ENCODE results near the gene CNTNAP1.
"Not testable (repeated sequence)": the region's sequence is repeated elsewhere in the genome, so short reads cannot be mapped to it uniquely, and the experiment has no call there.

The CNTNAP1 gene

GRCh38 chr17:42681976-42682721 lies at the start of gene CNTNAP1:
TSS of gene CNTNAP1 (plus strand) at chr17:42682531. CDS start at chr17:42682830, 299 bp downstream.
- no peak for DNase-seq (ENCODE audit: low spot score)

- DNase-seq (ENCODE audit: low spot score): no peak
These were observed 49.3 kb upstream of the CNTNAP1 start for GRCh38 chr17:42632949-42633444.

GRCh38 chr17:42639525-42640113 lies 42.7 kb upstream of the CNTNAP1 start:
- DNase-seq (ENCODE audit: low spot score): no peak

GRCh38 chr17:42640121-42640520 lies 42.2 kb upstream of the CNTNAP1 start:
- no peak for DNase-seq (ENCODE audit: low spot score)

- no peak for DNase-seq (ENCODE audit: low spot score)
These were observed 40.0 kb upstream of the CNTNAP1 start for GRCh38 chr17:42642336-42642735.

DNA sequence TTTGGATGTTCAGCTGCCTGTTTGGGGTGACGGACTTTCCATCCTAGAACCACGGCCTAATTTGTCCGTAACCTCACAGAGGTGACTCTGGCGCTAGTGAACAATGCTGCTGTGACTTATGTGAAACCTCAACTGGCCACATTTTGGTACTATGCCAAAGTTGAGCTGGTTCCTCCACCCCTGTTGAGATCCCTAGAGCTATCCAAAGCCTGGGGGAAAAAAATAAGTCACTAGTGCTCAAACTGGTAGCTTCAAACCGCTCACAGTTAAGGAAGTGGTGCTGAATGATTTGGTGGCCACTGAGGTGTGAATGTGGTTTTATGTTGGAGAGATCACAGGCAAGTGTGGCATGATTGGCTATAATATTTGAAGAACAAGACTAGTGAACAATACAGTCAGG lies 34.6 kb upstream of the CNTNAP1 start:
- no peak for DNase-seq (ENCODE audit: low spot score)

DNA sequence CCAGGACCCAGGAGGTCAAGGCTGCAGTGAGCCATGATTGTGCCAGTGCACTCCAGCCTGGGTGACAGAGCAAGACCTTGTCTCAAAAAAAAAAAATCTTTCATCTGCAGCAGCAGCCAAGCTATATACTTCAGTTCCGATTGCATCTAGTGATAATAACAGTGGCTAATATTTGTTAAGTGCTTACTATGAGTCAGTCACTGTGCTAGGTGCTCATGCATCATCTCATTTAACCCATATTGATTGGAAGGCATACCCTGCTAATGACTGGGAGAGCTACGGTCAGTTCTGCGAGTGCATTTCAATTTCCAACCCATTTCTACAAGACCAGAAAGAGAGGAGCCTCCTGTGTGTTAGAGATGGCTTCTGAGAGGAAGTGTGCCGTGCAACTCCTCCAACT lies 30.9 kb upstream of the CNTNAP1 start:
- DNase-seq (ENCODE audit: low spot score): no peak

GRCh38 chr17:42653179-42654124 lies 28.9 kb upstream of the CNTNAP1 start:
- no peak for DNase-seq (ENCODE audit: low spot score)

DNA sequence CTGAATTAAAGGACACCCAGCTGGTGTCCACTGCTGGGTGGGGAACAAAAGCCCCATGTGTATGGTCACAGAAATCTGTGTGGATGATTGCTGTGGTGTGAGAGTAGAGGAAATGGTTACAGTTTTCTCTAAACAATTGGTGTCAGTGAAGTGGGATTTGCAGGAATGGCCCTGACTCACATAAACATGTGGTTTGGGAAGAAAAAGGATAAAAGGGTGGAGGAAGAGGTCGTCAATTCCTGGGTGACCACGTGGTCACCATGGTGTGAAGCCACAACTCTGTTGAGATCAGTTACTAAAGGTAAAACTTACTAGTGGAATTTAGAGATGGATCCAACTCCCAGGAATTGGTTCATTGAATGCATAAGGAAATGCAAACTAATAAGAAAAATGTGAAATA lies 26.8 kb upstream of the CNTNAP1 start:
- no peak for DNase-seq (ENCODE audit: low spot score)

- no peak for DNase-seq (ENCODE audit: low spot score)
These were observed 24.3 kb upstream of the CNTNAP1 start for GRCh38 chr17:42657824-42658588.

DNA sequence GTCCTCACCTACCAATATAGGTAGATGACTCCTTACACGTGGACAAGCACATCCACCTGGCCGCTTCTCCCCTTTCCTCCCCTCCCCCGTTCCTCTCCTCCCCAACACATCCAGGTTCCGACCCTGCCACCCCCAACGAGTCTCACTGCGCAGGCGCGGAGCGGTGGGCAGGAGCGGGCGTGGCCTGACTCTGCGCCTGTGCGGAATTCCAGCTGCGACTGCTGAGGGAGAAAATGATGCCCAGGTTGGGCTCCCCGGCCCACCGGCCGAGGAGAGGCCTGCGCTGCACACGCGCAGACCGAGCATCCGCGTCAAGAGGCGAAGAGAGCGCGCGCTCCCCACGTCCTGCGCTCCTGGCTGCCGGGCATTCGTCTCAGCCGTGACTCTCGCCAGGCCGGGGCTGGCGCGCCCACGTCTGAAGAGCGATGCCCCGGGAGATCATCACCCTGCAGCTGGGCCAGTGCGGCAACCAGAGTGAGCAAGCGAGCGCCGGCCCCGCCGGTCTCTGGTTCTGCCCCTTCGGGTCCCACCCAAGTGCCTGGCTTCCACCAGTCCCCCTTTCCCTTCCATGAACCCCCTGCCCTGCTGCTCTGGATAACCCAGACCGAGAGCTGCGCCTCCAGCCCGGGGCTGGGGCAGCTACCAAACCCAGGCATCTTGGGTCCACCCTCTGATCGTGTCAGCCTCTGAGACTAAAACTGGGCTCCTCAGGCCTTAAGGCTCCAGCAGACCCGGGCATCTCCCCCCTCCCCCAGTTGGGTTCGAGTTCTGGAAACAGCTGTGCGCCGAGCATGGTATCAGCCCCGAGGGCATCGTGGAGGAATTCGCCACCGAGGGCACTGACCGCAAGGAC lies 23.0 kb upstream of the CNTNAP1 start, which contains the start of gene TUBG2:
TSS of gene TUBG2 (plus strand) at position 206 of the 853 bp plus-strand sequence. CDS start at position 426, 220 bp downstream.
- peak; percentile 99 for DNase-seq (ENCODE audit: low spot score)

GRCh38 chr17:42659932-42660274 lies 22.4 kb upstream of the CNTNAP1 start:
- DNase-seq (ENCODE audit: low spot score): not testable (repeated sequence)

- DNase-seq (ENCODE audit: low spot score): peak; percentile 74
These were observed 21.5 kb upstream of the CNTNAP1 start for GRCh38 chr17:42660692-42661345.

DNA sequence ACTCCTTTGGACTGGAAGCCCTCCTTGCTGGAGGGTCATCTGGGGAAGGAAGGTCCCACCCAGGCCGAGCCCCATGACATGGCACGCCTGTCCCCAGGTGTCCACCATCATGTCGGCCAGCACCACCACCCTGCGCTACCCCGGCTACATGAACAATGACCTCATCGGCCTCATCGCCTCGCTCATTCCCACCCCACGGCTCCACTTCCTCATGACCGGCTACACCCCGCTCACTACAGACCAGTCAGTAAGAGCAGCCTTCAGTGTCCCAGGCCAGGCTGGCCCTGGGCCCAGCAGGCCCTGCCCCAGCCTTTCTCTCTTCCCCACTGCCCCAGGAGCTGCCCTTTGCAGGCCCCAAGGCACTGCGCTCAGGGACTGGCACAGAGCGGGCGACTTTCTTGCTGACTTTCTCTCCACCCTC lies 16.7 kb upstream of the CNTNAP1 start:
- DNase-seq (ENCODE audit: low spot score): no peak

- DNase-seq (ENCODE audit: low spot score): not testable (repeated sequence)
These were observed 16.2 kb upstream of the CNTNAP1 start for GRCh38 chr17:42666126-42666525.

GRCh38 chr17:42667088-42667951 lies 15.0 kb upstream of the CNTNAP1 start:
- peak; percentile 95 for DNase-seq (ENCODE audit: low spot score)

DNA sequence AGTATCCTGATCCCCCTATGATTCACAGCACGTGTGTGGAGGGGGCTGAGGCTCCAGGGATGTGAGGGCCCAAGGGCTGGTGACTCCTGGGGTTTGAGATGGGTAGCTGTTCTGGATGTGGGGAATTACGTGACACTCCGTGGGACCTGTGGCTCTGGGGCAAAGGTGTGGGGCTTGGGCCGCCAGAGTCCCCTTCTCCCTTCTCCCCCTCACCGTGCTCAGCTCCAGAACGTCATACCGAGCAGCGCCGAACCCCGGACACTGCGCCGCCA lies 12.7 kb upstream of the CNTNAP1 start:
- no peak for DNase-seq (ENCODE audit: low spot score)

DNA sequence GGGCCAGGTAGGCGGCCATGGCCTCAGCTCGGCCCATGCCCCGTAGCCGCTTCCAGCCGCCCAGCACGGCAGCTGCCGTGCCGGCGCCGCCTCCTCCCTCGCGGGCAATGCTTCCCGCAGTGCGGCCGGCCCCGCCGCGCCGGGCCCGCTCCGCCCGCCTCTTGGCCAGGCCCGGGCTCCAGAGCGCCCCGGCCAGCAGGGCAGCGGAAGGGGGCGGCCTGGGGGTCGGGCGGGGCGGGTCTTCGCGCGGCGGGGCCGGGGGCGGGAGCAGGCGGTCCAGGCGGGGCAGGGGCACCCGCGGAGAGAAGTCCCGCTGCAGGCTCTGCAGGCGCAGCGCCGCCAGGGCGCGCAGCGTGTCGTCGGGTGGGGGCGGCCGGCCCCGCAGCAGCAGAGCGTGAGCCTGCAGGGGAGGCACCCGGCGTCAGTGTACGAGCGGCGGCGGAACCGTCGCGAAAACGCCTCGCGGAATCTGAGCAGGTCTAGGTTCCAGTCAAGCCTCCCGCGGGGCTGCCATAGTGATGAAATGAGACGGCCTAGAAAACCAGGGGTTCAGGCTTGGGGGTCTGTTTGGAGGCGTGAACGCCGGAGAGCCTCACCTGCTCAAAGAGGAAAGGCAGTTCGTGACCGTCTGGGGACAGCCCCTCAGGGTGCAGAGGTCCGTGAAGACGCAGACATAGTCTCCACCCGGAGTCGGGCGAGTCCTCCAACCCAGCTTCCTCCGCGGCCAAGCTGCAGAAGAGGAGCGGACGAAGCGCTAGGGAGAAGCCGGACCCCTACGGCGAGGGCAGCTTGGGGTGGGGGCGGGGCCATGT lies 12.1 kb upstream of the CNTNAP1 start:
- DNase-seq (ENCODE audit: low spot score): no peak

Measured in COLO829 (cell line).